LNCaP clone FGC (cell line): ENCODE results near the gene STK32C.

Experiments used
- DNase-seq: peaks from one replicate; pipeline ENCODE4 v3.0.0-alpha.2; 2011; ENCODE audit warnings: low read depth
- H3K4me3 ChIP-seq: 2 replicates; pipeline ENCODE4 v1.5.1; 2011; ENCODE audit warnings: mild to moderate bottlenecking, low read depth, low read length, control low read depth
- CTCF ChIP-seq: IDR thresholded peaks from 2 replicates; pipeline ENCODE4 v1.5.1; 2012; ENCODE audit warnings: mild to moderate bottlenecking; ENCODE audit not compliant: control insufficient read depth, insufficient read depth; ENCODE audit errors: extremely low read depth

STK32C gene

GRCh38 chr10:132301371-132302330 lies 6.1 kb downstream of the STK32C start:
- no peak for DNase-seq
- TF ChIP-seq CTCF, result no peak

GRCh38 chr10:132300582-132300981 lies 7.2 kb downstream of the STK32C start:
- H3K4me3 ChIP-seq, result no peak overlapping the region
- TF ChIP-seq CTCF, result no peak
- DNase-seq, result no peak

More at GRCh38 chr10:132301371-132302330, 6.1 kb downstream of the STK32C start:
- H3K4me3 ChIP-seq, result no peak overlapping the region

GRCh38 chr10:132299371-132300336 lies 8.1 kb downstream of the STK32C start:
- H3K4me3 ChIP-seq, result no peak overlapping the region
- DNase-seq, result no peak
- no peak for TF ChIP-seq CTCF

- no peak for TF ChIP-seq CTCF
- H3K4me3 ChIP-seq, result no peak overlapping the region
- DNase-seq, result no peak
Observed at GRCh38 chr10:132298038-132298881, 9.5 kb downstream of the STK32C start.

- H3K4me3 ChIP-seq, result no peak overlapping the region
- no peak for TF ChIP-seq CTCF
- DNase-seq, result no peak
Observed at GRCh38 chr10:132297526-132297925, 10.2 kb downstream of the STK32C start.
